ENCODE results near the gene PRPF40B. TPM values are rescaled to one million over a fixed set of nuclear protein-coding genes. Genes with fewer than 3 reads are reported as not detected.

PRPF40B gene
- total and polyA plus RNA-seq, 2 of the 13 experiments (the other 11 are each of a cell fraction or from before 2014, with no cell fraction given) = 5.0 to 7.8 TPM

- TF ChIP-seq ARID4A (CRISPR knock-in tag; IDR thresholded peaks at IDR 0.05; ENCODE audit: borderline replicate concordance) = peak; percentile 26; the same call in 1 of the 2 replicates
- TF ChIP-seq LRRFIP1 (CRISPR knock-in tag; conservative IDR thresholded peaks at IDR 0.05) = no peak
- TF ChIP-seq PATZ1 (CRISPR knock-in tag; IDR thresholded peaks at IDR 0.05) = 0 out of 2 replicates have a peak, but pooled peaks have one; percentile 33
- no peak for TF ChIP-seq IRF9 (CRISPR knock-in tag; IDR thresholded peaks at IDR 0.05; ENCODE audit: borderline replicate concordance)
- TF ChIP-seq ZNF30 (CRISPR knock-in tag; IDR thresholded peaks at IDR 0.05) = no peak
- no peak for TF ChIP-seq RFX1 (IDR thresholded peaks at IDR 0.05)
- TF ChIP-seq TBP (CRISPR knock-in tag; IDR thresholded peaks at IDR 0.05) = no peak
- 0 out of 2 replicates have a peak, but pooled peaks have one; percentile 15 for TF ChIP-seq DRAP1 (CRISPR knock-in tag; IDR thresholded peaks at IDR 0.05)
- TF ChIP-seq ZNF512 (CRISPR knock-in tag; IDR thresholded peaks at IDR 0.05) = no peak
- TF ChIP-seq POGK (CRISPR knock-in tag; conservative IDR thresholded peaks at IDR 0.05) = no peak
- no peak for TF ChIP-seq ZNF746 (CRISPR knock-in tag; IDR thresholded peaks at IDR 0.05)
- TF ChIP-seq KDM3A (CRISPR knock-in tag; IDR thresholded peaks at IDR 0.05; ENCODE audit: low read depth) = 0 out of 2 replicates have a peak, but pooled peaks have one; percentile 49
Measured at GRCh38 chr12:49580572-49581535, 42.5 kb upstream of the PRPF40B start (continued).

Measured in HepG2 (cell line).